K562 (cell line): ENCODE measurements around the gene STX1B. TPM values are rescaled to one million over a fixed set of nuclear protein-coding genes. Genes with fewer than 3 reads are reported as not detected.

ENCODE experiments used
- C11orf30 ChIP-seq: fragments of 450-650 bp; IDR thresholded peaks from 2 replicates; pipeline ENCODE4 v1.6.1; 2016; ENCODE audit warnings: low read depth, mild to moderate bottlenecking
- CBX1 ChIP-seq: sonication (generic); IDR thresholded peaks from 2 replicates; pipeline ENCODE4 v1.6.1; 2016; ENCODE audit warnings: antibody characterized with exemption, low read depth, mild to moderate bottlenecking
- FOSL1 ChIP-seq: fragments of 200-800 bp; sonication (Bioruptor generic); conservative IDR thresholded peaks from 2 replicates; pipeline ENCODE4 v1.6.1; 2016; ENCODE audit warnings: missing genetic modification characterization, missing compliant biosample characterization
- FUS ChIP-seq: fragments of 200-400 bp; formaldehyde crosslinking; optimal IDR thresholded peaks from 2 replicates; pipeline ENCODE3; 2017; ENCODE audit warnings: low read depth, low read length
- HCFC1 ChIP-seq: IDR thresholded peaks from 2 replicates; pipeline ENCODE4 v1.6.1; 2012; ENCODE audit warnings: low read depth, low read length, improper control_type of control experiment
- HNRNPLL ChIP-seq: fragments of 200-400 bp; formaldehyde crosslinking; IDR thresholded peaks from 2 replicates; pipeline ENCODE4 v1.6.1; 2017; ENCODE audit warnings: low read length, low read depth, mild to moderate bottlenecking; ENCODE audit not compliant: poor library complexity, severe bottlenecking
- PHF8 ChIP-seq: fragments of 200-600 bp; sonication (generic); IDR thresholded peaks from 2 replicates; pipeline ENCODE4 v1.6.1; 2012; ENCODE audit warnings: mixed run types, mild to moderate bottlenecking, inconsistent platforms, low read length, moderate library complexity, borderline replicate concordance
- POLR2AphosphoS5 ChIP-seq: IDR thresholded peaks from 2 replicates; pipeline ENCODE4 v1.6.1; 2011; ENCODE audit warnings: mild to moderate bottlenecking, low read depth, low read length, moderate library complexity; ENCODE audit not compliant: control insufficient read depth, insufficient read depth
- PRDM10 ChIP-seq: fragments of 450-650 bp; IDR thresholded peaks from 2 replicates; pipeline ENCODE4 v1.6.1; 2018; ENCODE audit not compliant: partially characterized antibody
- SIX5 ChIP-seq, 2 experiments: IDR thresholded peaks; 2 replicates each; pipeline ENCODE4 v1.6.1; 2011; ENCODE audit warnings: low read length in 2 of 2, borderline replicate concordance in 1 of 2, low read depth in 1 of 2, mild to moderate bottlenecking in 1 of 2, moderate library complexity in 1 of 2; ENCODE audit not compliant: insufficient read depth in 1 of 2
- ZBTB1 ChIP-seq: sonication (generic); formaldehyde crosslinking; IDR thresholded peaks from 2 replicates; pipeline ENCODE4 v1.8.1; 2023; ENCODE audit warnings: missing genetic modification reagents, low read depth, mild to moderate bottlenecking, borderline replicate concordance
- ZNF133 ChIP-seq: fragments of 250-450 bp; sonication (Bioruptor Pico); IDR thresholded peaks from 2 replicates; pipeline ENCODE4 v1.4.0; 2020; ENCODE audit warnings: mild to moderate bottlenecking
- ZNF165 ChIP-seq: fragments of 250-450 bp; sonication (Bioruptor Pico); IDR thresholded peaks from 2 replicates; pipeline ENCODE4 v1.4.0; 2020; ENCODE audit warnings: borderline replicate concordance
- ZNF445 ChIP-seq: fragments of 250-450 bp; sonication (Bioruptor Pico); IDR thresholded peaks from 2 replicates; pipeline ENCODE4 v1.4.0; 2020; ENCODE audit warnings: low read depth, mild to moderate bottlenecking, moderate library complexity
- ZNF639 ChIP-seq, 2 experiments: fragments of 200-800 bp in 1 of 2; sonication (Bioruptor generic) in 1 of 2; sonication (generic) in 1 of 2; formaldehyde crosslinking in 1 of 2; IDR thresholded peaks in 1 of 2; conservative IDR thresholded peaks in 1 of 2; 2 replicates each; pipeline versions ENCODE4 v1.5.0 to v1.6.1; 2016 to 2020; ENCODE audit warnings: missing compliant biosample characterization in 1 of 2, missing genetic modification characterization in 1 of 2, missing genetic modification reagents in 1 of 2
- ZNF75A ChIP-seq: fragments of 450-650 bp; formaldehyde crosslinking; IDR thresholded peaks from 2 replicates; pipeline ENCODE4 v1.4.0; 2020; ENCODE audit warnings: mild to moderate bottlenecking
- polyA plus RNA-seq, 8 experiments: library from polyadenylated mRNA; depleted of rRNA in 4 of 8; stranded (reverse) in 5 of 8; unstranded in 3 of 8; fragments of >200 nt; fragmentation: Nextera tagmentation in 2 of 8; fragmentation: Illumina TruSeq in 1 of 8; extraction: Ambion mirVana in 2 of 8; extraction: Trizol in 1 of 8; gene quantifications; 2 replicates each; pipeline versions ENCODE4 v1.2.1 to v1.2.3, GENCODE V29; 2011 to 2014; ENCODE audit warnings: inconsistent platforms in 1 of 8, missing spikeins in 1 of 8
- total RNA-seq, 7 experiments: library from RNA; depleted of rRNA in 6 of 7; stranded (reverse); fragments of >200 nt in 6 of 7; fragmentation: Illumina TruSeq in 2 of 7; extraction: Trizol in 2 of 7; gene quantifications; 2 replicates each; pipeline versions ENCODE4 v1.2.1 to v1.2.3, GENCODE V29; 2011 to 2021; ENCODE audit warnings: low replicate concordance in 1 of 7
- TF ChIP-seq, protein P1 (sequence below): conservative IDR thresholded peaks from 2 replicates; pipeline ENCODE4 v1.6.1; 2011; ENCODE audit warnings: low read depth, mild to moderate bottlenecking, low read length; ENCODE audit not compliant: control insufficient read depth
- TF ChIP-seq, protein P2 (sequence below): sonication (generic); formaldehyde crosslinking; IDR thresholded peaks from 2 replicates; pipeline ENCODE4 v1.8.1; 2023; ENCODE audit warnings: mild to moderate bottlenecking, missing genetic modification reagents, moderate library complexity

The STX1B gene
- total and polyA plus RNA-seq, 9 of the 15 experiments (the other 6 are each of a cell fraction or from before 2014, with no cell fraction given) = 0.07 to 2.5 (median 0.86) TPM

GRCh38 chr16:30957456-30958174 lies 52.8 kb downstream of the STX1B start, which contains the start of gene SETD1A (continued):
- TF ChIP-seq, protein P1, sequence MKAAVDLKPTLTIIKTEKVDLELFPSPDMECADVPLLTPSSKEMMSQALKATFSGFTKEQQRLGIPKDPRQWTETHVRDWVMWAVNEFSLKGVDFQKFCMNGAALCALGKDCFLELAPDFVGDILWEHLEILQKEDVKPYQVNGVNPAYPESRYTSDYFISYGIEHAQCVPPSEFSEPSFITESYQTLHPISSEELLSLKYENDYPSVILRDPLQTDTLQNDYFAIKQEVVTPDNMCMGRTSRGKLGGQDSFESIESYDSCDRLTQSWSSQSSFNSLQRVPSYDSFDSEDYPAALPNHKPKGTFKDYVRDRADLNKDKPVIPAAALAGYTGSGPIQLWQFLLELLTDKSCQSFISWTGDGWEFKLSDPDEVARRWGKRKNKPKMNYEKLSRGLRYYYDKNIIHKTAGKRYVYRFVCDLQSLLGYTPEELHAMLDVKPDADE = peak; percentile 45; the same call in 1 of the 2 replicates
- TF ChIP-seq ZNF639 (CRISPR knock-in tag; conservative IDR thresholded peaks at IDR 0.05 in 1 of 2, IDR thresholded peaks at IDR 0.05 in 1 of 2) (peak in 1 of 2 experiments; percentile 96; a peak in 2 of 4 replicates), FUS (peak; percentile 86), PHF8 (peak; percentile 60; the same call in 1 of the 2 replicates), ZNF133 (CRISPR knock-in tag) (no peak), POLR2AphosphoS5 (peak; percentile 15; the same call in 1 of the 2 replicates), HCFC1 (peak; percentile 72), ZNF165 (CRISPR knock-in tag) (peak; percentile 59; the same call in 1 of the 2 replicates), CBX1 (peak; percentile 50; the same call in 1 of the 2 replicates), ZNF75A (CRISPR knock-in tag) (no peak), FOSL1 (tag) (peak; percentile 17; the same call in 1 of the 2 replicates), SIX5 (IDR thresholded peaks at IDR 0.05; ENCODE audit: borderline replicate concordance in 1 of 2, insufficient read depth in 1 of 2, low read depth in 1 of 2, low read length in 2 of 2) (peak; percentile 1 to 7; a peak in 1 of 4 replicates), PRDM10 (peak; percentile 66), HNRNPLL (no peak), ZBTB1 (CRISPR knock-in tag) (no peak), C11orf30 (peak; percentile 98), ZNF445 (CRISPR knock-in tag) (no peak)
- TF ChIP-seq, protein P2, sequence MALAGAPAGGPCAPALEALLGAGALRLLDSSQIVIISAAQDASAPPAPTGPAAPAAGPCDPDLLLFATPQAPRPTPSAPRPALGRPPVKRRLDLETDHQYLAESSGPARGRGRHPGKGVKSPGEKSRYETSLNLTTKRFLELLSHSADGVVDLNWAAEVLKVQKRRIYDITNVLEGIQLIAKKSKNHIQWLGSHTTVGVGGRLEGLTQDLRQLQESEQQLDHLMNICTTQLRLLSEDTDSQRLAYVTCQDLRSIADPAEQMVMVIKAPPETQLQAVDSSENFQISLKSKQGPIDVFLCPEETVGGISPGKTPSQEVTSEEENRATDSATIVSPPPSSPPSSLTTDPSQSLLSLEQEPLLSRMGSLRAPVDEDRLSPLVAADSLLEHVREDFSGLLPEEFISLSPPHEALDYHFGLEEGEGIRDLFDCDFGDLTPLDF = peak; percentile 54; the same call in 1 of the 2 replicates
